ENCODE data around the gene TSEN15. TPM values are rescaled to one million over a fixed set of nuclear protein-coding genes. Genes with fewer than 3 reads are reported as not detected.
A peak's percentile ranks its signal among the peaks of the same experiment; 100 is the strongest.

TSEN15 gene
- total and polyA plus RNA-seq, 10 of the 15 experiments (the other 5 are each of a cell fraction or from before 2014, with no cell fraction given), result 21.1 to 136 (median 70.2) TPM

- H3K27me3 ChIP-seq (replicated peaks in 1 of 2; ENCODE audit: control insufficient read depth in 2 of 2, insufficient read depth in 2 of 2, low read length in 1 of 2), result peaks cover 8 to 39% of the 10 kb centered on the region in 2 experiments
- peaks cover 4% of the 10 kb centered on the region for H3K4me1 ChIP-seq (ENCODE audit: control insufficient read depth, insufficient read depth, low read length)
- ChIA-PET CTCF (interaction anchor here (0.7 kb wide), 1 partner anchor 12 kb away, joined by 3 read pairs; no protein-coding TSS in a partner anchor), RAD21 (ENCODE audit: unreplicated experiment) (no interaction called here), SMC1A (ENCODE audit: uncharacterized antibody, unreplicated experiment) (interaction anchor here (1.1 kb wide), 1 partner anchor 10 kb away, joined by 3 read pairs; no protein-coding TSS in a partner anchor), POLR2A (interaction anchor here (1.1 kb wide), 1 partner anchor 11 kb away, joined by 3 read pairs; no protein-coding TSS in a partner anchor)
- H3K79me2 ChIP-seq (ENCODE audit: control insufficient read depth, insufficient read depth, low read length), result no peaks in the 10 kb centered on the region
- no peaks in the 10 kb centered on the region for H4K20me1 ChIP-seq (ENCODE audit: control insufficient read depth, insufficient read depth)
- 0% methylated on average over 2 of the region's 2 CpGs for WGBS (ENCODE audit: insufficient coverage, insufficient replicate concordance, low lambda C conversion rate, missing lambda C conversion rate)
- intact Hi-C loops (cut with micrococcal nuclease; ENCODE audit: unreplicated experiment) (no loop called here), in situ Hi-C loops (cut with MboI) (no loop called here)
- DNase-seq (ENCODE audit: low read depth, low spot score), result no peak
- H3K9me3 ChIP-seq (replicated peaks; ENCODE audit: control insufficient read depth, insufficient read depth, low read length), result no peaks in the 10 kb centered on the region
- H3K27ac ChIP-seq (ENCODE audit: control insufficient read depth, insufficient read depth), result no peak overlapping the region
- H3K4me2 ChIP-seq (ENCODE audit: control insufficient read depth, insufficient read depth), result no peak overlapping the region
- no TSS peak for BruUV-seq (replicated peaks)
- H3K4me3 ChIP-seq, result no peak overlapping the region
- no peak for FAIRE-seq
- no peak overlapping the region for H2AFZ ChIP-seq (ENCODE audit: control insufficient read depth, low read depth, low read length)
- ATAC-seq, result no peak
- no peak for TF ChIP-seq CREB1 (IDR thresholded peaks at IDR 0.05; ENCODE audit: low read depth)
- TF ChIP-seq ATF7 (IDR thresholded peaks at IDR 0.05; ENCODE audit: low read depth), result 0 out of 2 replicates have a peak, but pooled peaks have one; percentile 20
- TF ChIP-seq PAX5 (IDR thresholded peaks at IDR 0.05; ENCODE audit: borderline replicate concordance, low read depth, low read length), result no peak
- TF ChIP-seq FOXM1 (IDR thresholded peaks at IDR 0.05; ENCODE audit: low read depth, low read length), result no peak
- no peak for TF ChIP-seq BCLAF1 (IDR thresholded peaks at IDR 0.05)
- no peak for TF ChIP-seq ESRRA (IDR thresholded peaks at IDR 0.05; ENCODE audit: low read length)
- no peaks in the 10 kb centered on the region for H3K36me3 ChIP-seq (ENCODE audit: control insufficient read depth in 2 of 2, insufficient read depth in 2 of 2, low read length in 1 of 2)
- H3K9ac ChIP-seq (ENCODE audit: control insufficient read depth, insufficient read depth, low read length), result no peak overlapping the region
Observed at GRCh38 chr1:184032306-184032929, 19.1 kb upstream of the TSEN15 start.
